ENCODE measurements around the gene ANTKMT. TPM values are rescaled to one million over a fixed set of nuclear protein-coding genes. Genes with fewer than 3 reads are reported as not detected.

ANTKMT gene
- total RNA-seq, 4 donors from 2014 or later: 24.9 to 42.4 (median 32.1) TPM

GRCh38 chr16:716200-716568 is 4.8 kb upstream of the ANTKMT start:
- no peak for DNase-seq (ENCODE audit: low spot score in 2 of 2)
- no peak overlapping the region for H3K4me3 ChIP-seq (ENCODE audit: low read depth, poor library complexity, severe bottlenecking)
- 14 to 27% methylated on average over 6 to 12 of the region's 12 CpGs for WGBS, 2 donors
- TF ChIP-seq CTCF (IDR thresholded peaks at IDR 0.05) (no peak), POLR2A (IDR thresholded peaks at IDR 0.05) (no peak)
- intact Hi-C loops (cut with DNase I; ENCODE audit: low total_unique reads): loop anchor here (10.0 kb wide), 1 partner anchor 379 kb away; the partner anchor contains the start of gene C1QTNF8

- 77 to 83% methylated on average over 24 to 29 of the region's 29 CpGs for WGBS, 2 donors
- DNase-seq (ENCODE audit: low spot score in 2 of 2): no peak
- no peak overlapping the region for H3K4me3 ChIP-seq (ENCODE audit: low read depth, poor library complexity, severe bottlenecking)
- TF ChIP-seq POLR2A (IDR thresholded peaks at IDR 0.05) (no peak), CTCF (IDR thresholded peaks at IDR 0.05) (no peak)
- intact Hi-C loops (cut with DNase I; ENCODE audit: low total_unique reads): loop anchor here (10.0 kb wide), 1 partner anchor 378 kb away; the partner anchor contains the start of gene C1QTNF8
Measured at GRCh38 chr16:716768-717325, 4.1 kb upstream of the ANTKMT start.

GRCh38 chr16:717450-718245 is 3.3 kb upstream of the ANTKMT start:
- intact Hi-C loops (cut with DNase I; ENCODE audit: low total_unique reads): loop anchor here (10.0 kb wide), 1 partner anchor 377 kb away; the partner anchor contains the start of gene C1QTNF8
- no peak for DNase-seq (ENCODE audit: low spot score in 2 of 2)
- TF ChIP-seq POLR2A (IDR thresholded peaks at IDR 0.05) (no peak), CTCF (IDR thresholded peaks at IDR 0.05) (no peak)
- 64 to 79% methylated on average over 29 to 32 of the region's 32 CpGs for WGBS, 2 donors
- no peak overlapping the region for H3K4me3 ChIP-seq (ENCODE audit: low read depth, poor library complexity, severe bottlenecking)

- no peak overlapping the region for H3K4me3 ChIP-seq (ENCODE audit: low read depth, poor library complexity, severe bottlenecking)
- WGBS, 2 donors: 89 to 90% methylated on average over 9 of the region's 9 CpGs
- intact Hi-C loops (cut with DNase I; ENCODE audit: low total_unique reads): loop anchor here (10.0 kb wide), 1 partner anchor 376 kb away; the partner anchor contains the start of gene C1QTNF8
- no peak for DNase-seq (ENCODE audit: low spot score in 2 of 2)
- TF ChIP-seq CTCF (IDR thresholded peaks at IDR 0.05) (no peak), POLR2A (IDR thresholded peaks at IDR 0.05) (no peak)
Measured at GRCh38 chr16:718389-718788, 2.6 kb upstream of the ANTKMT start.

- TF ChIP-seq POLR2A (IDR thresholded peaks at IDR 0.05) (no peak), CTCF (IDR thresholded peaks at IDR 0.05) (no peak)
- intact Hi-C loops (cut with DNase I; ENCODE audit: low total_unique reads): loop anchor here (10.0 kb wide), 1 partner anchor 376 kb away; the partner anchor contains the start of gene C1QTNF8
- no peak overlapping the region for H3K4me3 ChIP-seq (ENCODE audit: low read depth, poor library complexity, severe bottlenecking)
- DNase-seq (ENCODE audit: low spot score in 2 of 2): no peak
- 77 to 86% methylated on average over 6 of the region's 6 CpGs for WGBS, 2 donors
Measured at GRCh38 chr16:718922-719321, 2.0 kb upstream of the ANTKMT start.

All from lower leg skin (tissue), 4 donors.